Upper lobe of right lung (tissue), 1 donor: ENCODE measurements around the gene DNMT3A. TPM values are rescaled to one million over a fixed set of nuclear protein-coding genes. Genes with fewer than 3 reads are reported as not detected.
A peak's percentile ranks its signal among the peaks of the same experiment; 100 is the strongest.

Experiments used
- ATAC-seq: fragments of 200-7000 bp; cut with Tn5 transposase; one replicate; pipeline ENCODE4 v1.9.1; 2020; ENCODE audit warnings: mild to moderate bottlenecking, moderate library complexity
- DNase-seq: peaks from one replicate; pipeline ENCODE4 v3.0.0-alpha.2; 2020
- H3K27ac ChIP-seq: fragments of 200-600 bp; one replicate; pipeline ENCODE4 v1.8.0; 2022
- H3K27me3 ChIP-seq: fragments of 200-600 bp; one replicate; pipeline ENCODE4 v1.8.0; 2022; ENCODE audit warnings: mild to moderate bottlenecking
- H3K36me3 ChIP-seq: fragments of 200-600 bp; one replicate; pipeline ENCODE4 v1.8.0; 2022
- H3K4me1 ChIP-seq: fragments of 200-600 bp; one replicate; pipeline ENCODE4 v1.8.0; 2022
- H3K4me3 ChIP-seq: fragments of 200-600 bp; one replicate; pipeline ENCODE4 v1.8.0; 2022; ENCODE audit warnings: mild to moderate bottlenecking
- H3K9me3 ChIP-seq: fragments of 200-600 bp; one replicate; pipeline ENCODE4 v1.8.0; 2022
- CTCF ChIP-seq: fragments of 200-600 bp; IDR thresholded peaks from one replicate; pipeline ENCODE4 v1.8.0; 2022; ENCODE audit warnings: antibody characterized with exemption
- intact Hi-C: fragments of 100-400 bp; cut with DNase I; formaldehyde crosslinking; loops from one replicate; pipeline ENCODE4 v1.11.0; 2022
- total RNA-seq: library from RNA; stranded (reverse); fragmentation: NEBNext Ultra II Directional; extraction: Animal tissue kit (Norgen Biotek cat#: 25700); gene quantifications from one replicate; pipeline ENCODE4 v1.2.1, GENCODE V29; 2021
- donor health status: DM: no; HTN: yes; CAD: no; lungs with severe emphysema.

DNMT3A gene
- total RNA-seq, 1 donor from 2014 or later = 31.3 TPM

- DNase-seq = peak; percentile 74
- Histone ChIP-seq H3K4me3 (no peak overlapping the region), H3K36me3 (peaks cover 8% of the 10 kb centered on the region), H3K9me3 (no peaks in the 10 kb centered on the region), H3K4me1 (peaks cover 45% of the 10 kb centered on the region), H3K27me3 (no peaks in the 10 kb centered on the region), H3K27ac (peak overlapping the region; percentile 17)
- intact Hi-C loops = no loop called here
- TF ChIP-seq CTCF = no peak
- ATAC-seq = peak; percentile 28
These were observed 30.5 kb downstream of the DNMT3A start for GRCh38 chr2:25310965-25311864.

GRCh38 chr2:25310709-25310964 lies 31.1 kb downstream of the DNMT3A start:
- peak overlapping the region; percentile 17 for H3K27ac ChIP-seq
- ATAC-seq = no peak
- peaks cover 44% of the 10 kb centered on the region for H3K4me1 ChIP-seq

GRCh38 chr2:25309402-25309801 lies 32.3 kb downstream of the DNMT3A start:
- no peak overlapping the region for H3K27ac ChIP-seq
- TF ChIP-seq CTCF = peak; percentile 52
- peak; percentile 46 for ATAC-seq

More at GRCh38 chr2:25310709-25310964, 31.1 kb downstream of the DNMT3A start:
- intact Hi-C loops = no loop called here
- H3K4me3 ChIP-seq = no peak overlapping the region
- H3K9me3 ChIP-seq = no peaks in the 10 kb centered on the region
- no peak for TF ChIP-seq CTCF
- H3K27me3 ChIP-seq = no peaks in the 10 kb centered on the region
- H3K36me3 ChIP-seq = peaks cover 13% of the 10 kb centered on the region
- no peak for DNase-seq

GRCh38 chr2:25308599-25308998 lies 33.1 kb downstream of the DNMT3A start:
- TF ChIP-seq CTCF = no peak
- intact Hi-C loops = no loop called here
- no peak overlapping the region for H3K27ac ChIP-seq
- H3K4me3 ChIP-seq = no peak overlapping the region
- peaks cover 13% of the 10 kb centered on the region for H3K36me3 ChIP-seq
- H3K27me3 ChIP-seq = no peaks in the 10 kb centered on the region
- peaks cover 40% of the 10 kb centered on the region for H3K4me1 ChIP-seq
- ATAC-seq = no peak
- H3K9me3 ChIP-seq = no peaks in the 10 kb centered on the region
- DNase-seq = no peak

More at GRCh38 chr2:25309402-25309801, 32.3 kb downstream of the DNMT3A start:
- Histone ChIP-seq H3K9me3 (no peaks in the 10 kb centered on the region), H3K36me3 (peaks cover 13% of the 10 kb centered on the region), H3K27me3 (no peaks in the 10 kb centered on the region), H3K4me3 (no peak overlapping the region), H3K4me1 (peaks cover 39% of the 10 kb centered on the region)
- no peak for DNase-seq
- intact Hi-C loops = no loop called here

- no peak for TF ChIP-seq CTCF
- H3K9me3 ChIP-seq = no peaks in the 10 kb centered on the region
- peaks cover 8% of the 10 kb centered on the region for H3K36me3 ChIP-seq
- no peak for ATAC-seq
- peaks cover 41% of the 10 kb centered on the region for H3K4me1 ChIP-seq
- DNase-seq = no peak
- H3K27me3 ChIP-seq = no peaks in the 10 kb centered on the region
- H3K4me3 ChIP-seq = no peak overlapping the region
- H3K27ac ChIP-seq = no peak overlapping the region
- intact Hi-C loops = no loop called here
These were observed 33.7 kb downstream of the DNMT3A start for GRCh38 chr2:25307949-25308557.
